HG03159 (cell line): ENCODE data around the gene PXDN.

Experiments used
- ATAC-seq: cut with Tn5 transposase; IDR thresholded peaks from one replicate; pipeline ENCODE4 v1.9.1; 2021; ENCODE audit warnings: mild to moderate bottlenecking, moderate library complexity; ENCODE audit not compliant: unreplicated experiment

Gene PXDN

GRCh38 chr2:1617425-1618021 is 126.8 kb downstream of the PXDN start:
- ATAC-seq = no peak

- ATAC-seq = no peak
Observed at GRCh38 chr2:1614564-1614963, 129.8 kb downstream of the PXDN start.

- no peak for ATAC-seq
Observed at GRCh38 chr2:1613731-1614354, 130.5 kb downstream of the PXDN start.

GRCh38 chr2:1613078-1613445 is 131.3 kb downstream of the PXDN start:
- no peak for ATAC-seq

- no peak for ATAC-seq
Observed at GRCh38 chr2:1612391-1613077, 131.8 kb downstream of the PXDN start.

- ATAC-seq = no peak
Observed at GRCh38 chr2:1611886-1612285, 132.4 kb downstream of the PXDN start.

GRCh38 chr2:1610096-1610485 is 134.2 kb downstream of the PXDN start:
- no peak for ATAC-seq

GRCh38 chr2:1609485-1610095 is 134.7 kb downstream of the PXDN start:
- ATAC-seq = no peak

GRCh38 chr2:1609040-1609439 is 135.3 kb downstream of the PXDN start:
- ATAC-seq = no peak

GRCh38 chr2:1607971-1608688 is 136.2 kb downstream of the PXDN start:
- ATAC-seq = no peak

- ATAC-seq = no peak
Observed at GRCh38 chr2:1607236-1607920, 136.9 kb downstream of the PXDN start.

- ATAC-seq = no peak
Observed at GRCh38 chr2:1606421-1607235, 137.7 kb downstream of the PXDN start.

- no peak for ATAC-seq
Observed at GRCh38 chr2:1606046-1606400, 138.3 kb downstream of the PXDN start.

GRCh38 chr2:1605102-1606045 is 138.9 kb downstream of the PXDN start:
- no peak for ATAC-seq

- ATAC-seq = no peak
Observed at GRCh38 chr2:1603521-1603920, 140.8 kb downstream of the PXDN start.

- ATAC-seq = no peak
Observed at GRCh38 chr2:1603059-1603458, 141.3 kb downstream of the PXDN start.

GRCh38 chr2:1602278-1603010 is 141.9 kb downstream of the PXDN start:
- no peak for ATAC-seq
